Astrocyte of the cerebellum (primary cell): Measurements from ENCODE around the gene TPO.

Experiments
- DNase-seq: peaks from one replicate; pipeline ENCODE4 v3.0.0-alpha.2; 2011; ENCODE audit warnings: low read depth
- H3K4me3 ChIP-seq: 2 replicates; pipeline ENCODE4 v1.5.1; 2011; ENCODE audit warnings: mild to moderate bottlenecking, low read depth, low read length, moderate library complexity
- CTCF ChIP-seq: IDR thresholded peaks from 2 replicates; pipeline ENCODE4 v1.5.1; 2012; ENCODE audit warnings: low read length, low read depth, moderate library complexity, mild to moderate bottlenecking; ENCODE audit errors: missing control alignments
- in situ Hi-C: cut with HindIII; loops from 2 replicates; pipeline ENCODE4 v1.10.0; 2017; ENCODE audit warnings: low sequenced_read_pairs

TPO gene

GRCh38 chr2:1393321-1393720 lies 19.9 kb upstream of the TPO start:
- TF ChIP-seq CTCF, result no peak
- no peak for DNase-seq
- in situ Hi-C loops, result no loop called here
- no peak overlapping the region for H3K4me3 ChIP-seq

GRCh38 chr2:1394709-1395408 lies 18.4 kb upstream of the TPO start:
- no peak overlapping the region for H3K4me3 ChIP-seq
- no peak for DNase-seq
- in situ Hi-C loops, result no loop called here
- TF ChIP-seq CTCF, result no peak

GRCh38 chr2:1397350-1397749 lies 15.9 kb upstream of the TPO start:
- TF ChIP-seq CTCF, result no peak
- in situ Hi-C loops, result no loop called here
- DNase-seq, result no peak

GRCh38 chr2:1398191-1398590 lies 15.1 kb upstream of the TPO start:
- no peak for DNase-seq
- no peak overlapping the region for H3K4me3 ChIP-seq
- TF ChIP-seq CTCF, result no peak
- in situ Hi-C loops, result no loop called here

More at GRCh38 chr2:1397350-1397749, 15.9 kb upstream of the TPO start:
- no peak overlapping the region for H3K4me3 ChIP-seq

GRCh38 chr2:1400943-1401735 lies 12.1 kb upstream of the TPO start:
- in situ Hi-C loops, result no loop called here
- no peak for TF ChIP-seq CTCF
- H3K4me3 ChIP-seq, result no peak overlapping the region

GRCh38 chr2:1402064-1402463 lies 11.2 kb upstream of the TPO start:
- TF ChIP-seq CTCF, result no peak
- no peak overlapping the region for H3K4me3 ChIP-seq
- in situ Hi-C loops, result no loop called here
- no peak for DNase-seq

More at GRCh38 chr2:1400943-1401735, 12.1 kb upstream of the TPO start:
- DNase-seq, result no peak
